OCI-LY1 (cell line): ENCODE measurements around the gene LTBP2.

ENCODE experiments used
- CTCF ChIP-seq: fragments of 200-600 bp; sonication (generic), shearing (Covaris generic); IDR thresholded peaks from 2 replicates; pipeline ENCODE4 v1.5.1; 2017; ENCODE audit warnings: mild to moderate bottlenecking, antibody characterized with exemption, low read length, moderate library complexity, mixed read lengths
- EZH2 ChIP-seq: fragments of 200-600 bp; sonication (generic), shearing (Covaris generic); IDR thresholded peaks from 2 replicates; pipeline ENCODE4 v1.8.0; 2017; ENCODE audit warnings: borderline replicate concordance, mixed run types, mild to moderate bottlenecking, antibody characterized with exemption, low read length, moderate library complexity, mixed read lengths

GRCh38 chr14:74620497-74620921 lies 8.5 kb upstream of the LTBP2 start:
- TF ChIP-seq CTCF (no peak), EZH2 (no peak)
